ENCODE results near the gene ATP8A2.

GRCh38 chr13:25859528-25859927 is 487.8 kb downstream of the ATP8A2 start:
- TF ChIP-seq CTCF (IDR thresholded peaks at IDR 0.05): no peak
- no peak for TF ChIP-seq POLR2A (IDR thresholded peaks at IDR 0.05)

All from right lobe of liver (tissue), 4 donors.